HepG2 (cell line): ENCODE measurements around the gene NGEF. TPM values are rescaled to one million over a fixed set of nuclear protein-coding genes. Genes with fewer than 3 reads are reported as not detected.

ENCODE experiments used
- ATAC-seq: fragments of 200-7000 bp; cut with Tn5 transposase; 3 replicates; pipeline ENCODE4 v1.9.1; 2020; ENCODE audit warnings: mild to moderate bottlenecking, moderate library complexity
- BruUV-seq: library from RNA; stranded (reverse); fragments of 400-500 nt; replicated peaks from 2 replicates; lab custom pipeline; 2021; lab: Mats Ljungman, UMichigan
- CTCF ChIA-PET: fragments of 300-600 bp; formaldehyde crosslinking; extraction: SDS; loops from one replicate; lab custom pipeline; 2021; ENCODE audit warnings: low total read pairs, inconsistent platforms, low intra/inter-chr PET ratio; lab: Yijun Ruan, JAX
- POLR2A ChIA-PET: fragments of 350-600 bp; sonication (Branson Sonifier 250); formaldehyde crosslinking; loops from one replicate; lab custom pipeline; 2020; ENCODE audit warnings: antibody characterized with exemption, inconsistent platforms; lab: Yijun Ruan, JAX
- DNase-seq: peaks from one replicate; pipeline ENCODE4 v3.0.0-alpha.2; 2015; ENCODE audit warnings: low spot score
- FAIRE-seq: peaks from 3 replicates; lab custom pipeline; 2011; peaks lifted over from hg19 to GRCh38; lab: Jason Lieb, UNC
- H2AFZ ChIP-seq: one replicate; pipeline ENCODE4 v1.6.1; 2011; ENCODE audit warnings: low read length, inconsistent platforms
- H3K27ac ChIP-seq: fragments of 300-600 bp; 3 replicates; pipeline ENCODE4 v1.8.0; 2011; ENCODE audit warnings: mixed run types, mild to moderate bottlenecking, mixed read lengths, low read length, inconsistent platforms; ENCODE audit not compliant: insufficient read depth; ENCODE audit errors: extremely low read length
- H3K27me3 ChIP-seq, 2 experiments: fragments of 200-600 bp in 1 of 2; 2 replicates in 1 of 2; 3 replicates in 1 of 2; pipeline versions ENCODE4 v1.6.0 to v1.8.0; 2011; ENCODE audit warnings: low read length in 2 of 2, mild to moderate bottlenecking in 2 of 2, moderate library complexity in 2 of 2, inconsistent platforms in 1 of 2; ENCODE audit not compliant: insufficient read depth in 2 of 2, control insufficient read depth in 1 of 2
- H3K36me3 ChIP-seq, 2 experiments: fragments of 200-600 bp in 1 of 2; replicated peaks in 1 of 2; 2 replicates in 1 of 2; 3 replicates in 1 of 2; pipeline versions ENCODE4 v1.5.1 to v1.8.0; 2011; ENCODE audit warnings: low read length in 2 of 2, inconsistent platforms in 1 of 2; ENCODE audit not compliant: insufficient read depth in 2 of 2, control insufficient read depth in 1 of 2
- H3K4me1 ChIP-seq: 2 replicates; pipeline ENCODE4 v1.5.1; 2012; ENCODE audit warnings: low read length, inconsistent platforms; ENCODE audit not compliant: insufficient read depth
- H3K4me2 ChIP-seq: 2 replicates; pipeline ENCODE4 v1.6.0; 2011; ENCODE audit warnings: low read depth, low read length, inconsistent platforms
- H3K4me3 ChIP-seq, 3 experiments: fragments of 200-600 bp in 1 of 3; sonication (generic), shearing (Covaris generic) in 1 of 3; replicated peaks in 1 of 3; 2 replicates each; pipeline ENCODE4 v1.5.1; 2011 to 2016; ENCODE audit warnings: low read length in 3 of 3, inconsistent platforms in 2 of 3, low read depth in 2 of 3, mild to moderate bottlenecking in 2 of 3, control low read depth in 1 of 3, mixed read lengths in 1 of 3; ENCODE audit not compliant: insufficient read depth in 1 of 3
- H3K79me2 ChIP-seq: one replicate; pipeline ENCODE4 v1.6.1; 2011; ENCODE audit warnings: low read length, inconsistent platforms; ENCODE audit not compliant: insufficient read depth
- H3K9ac ChIP-seq: 2 replicates; pipeline ENCODE4 v1.6.0; 2011; ENCODE audit warnings: mild to moderate bottlenecking, low read depth, low read length, inconsistent platforms; ENCODE audit not compliant: insufficient read depth
- H3K9me3 ChIP-seq: 2 replicates; pipeline ENCODE4 v1.5.1; 2012; ENCODE audit warnings: mild to moderate bottlenecking, low read length
- H4K20me1 ChIP-seq: 2 replicates; pipeline ENCODE4 v1.6.0; 2011; ENCODE audit warnings: inconsistent platforms, mild to moderate bottlenecking, low read length, moderate library complexity; ENCODE audit not compliant: insufficient read depth
- CREB1 ChIP-seq, 2 experiments: fragments of 450-650 bp in 1 of 2; IDR thresholded peaks; 2 replicates each; pipeline ENCODE4 v1.6.1; 2016 to 2017; ENCODE audit warnings: control low read depth in 1 of 2, mild to moderate bottlenecking in 1 of 2, missing compliant biosample characterization in 1 of 2, missing genetic modification characterization in 1 of 2
- CTCF ChIP-seq: sonication (generic); formaldehyde crosslinking; IDR thresholded peaks from 2 replicates; pipeline ENCODE4 v1.5.0; 2020; ENCODE audit warnings: mild to moderate bottlenecking, missing genetic modification reagents, moderate library complexity
- RELA ChIP-seq: sonication (generic); formaldehyde crosslinking; IDR thresholded peaks from 2 replicates; pipeline ENCODE4 v1.4.0; 2020; ENCODE audit warnings: missing genetic modification reagents
- REPIN1 ChIP-seq: sonication (generic); formaldehyde crosslinking; IDR thresholded peaks from 2 replicates; pipeline ENCODE4 v1.8.0; 2022; ENCODE audit warnings: missing genetic modification reagents, low read depth, mild to moderate bottlenecking, borderline replicate concordance
- SRSF1 ChIP-seq: fragments of 200-400 bp; formaldehyde crosslinking; optimal IDR thresholded peaks from 2 replicates; pipeline ENCODE3; 2017; ENCODE audit warnings: mild to moderate bottlenecking, low read depth, low read length, moderate library complexity
- STAG1 ChIP-seq: sonication (generic); formaldehyde crosslinking; IDR thresholded peaks from 2 replicates; pipeline ENCODE4 v1.4.0; 2020; ENCODE audit warnings: missing genetic modification reagents
- ZMYM2 ChIP-seq: sonication (generic); formaldehyde crosslinking; IDR thresholded peaks from 2 replicates; pipeline ENCODE4 v1.8.0; 2022; ENCODE audit warnings: mild to moderate bottlenecking, missing genetic modification reagents
- WGBS: methylation state at CpG from one replicate; pipeline ENCODE4 v1.1.6; 2017; ENCODE audit warnings: low lambda C conversion rate; 5-methylcytosine and 5-hydroxymethylcytosine counted together
- in situ Hi-C: cut with HindIII; loops from 2 replicates; pipeline ENCODE4 v1.10.0; 2017; ENCODE audit warnings: low pct_unique_long_range_greater_than_20kb; ENCODE audit not compliant: extremely low pct_ligation_motif_present
- intact Hi-C: fragments of 100-400 bp; cut with micrococcal nuclease; formaldehyde crosslinking; loops from one replicate; pipeline ENCODE4 v1.10.0; 2022; ENCODE audit not compliant: unreplicated experiment
- polyA plus RNA-seq, 8 experiments: library from polyadenylated mRNA; depleted of rRNA in 3 of 8; stranded (reverse) in 7 of 8; unstranded in 1 of 8; fragments of >200 nt; fragmentation: Illumina TruSeq in 4 of 8; extraction: Trizol in 4 of 8; gene quantifications; 2 replicates each; pipeline versions ENCODE4 v1.2.1 to v1.2.3, GENCODE V29; 2011 to 2016; ENCODE audit warnings: low read depth in 4 of 8, missing spikeins in 1 of 8, mixed read lengths in 1 of 8; ENCODE audit not compliant: insufficient read depth in 1 of 8
- total RNA-seq, 5 experiments: library from RNA; depleted of rRNA; stranded (reverse); fragments of >200 nt; fragmentation: Illumina TruSeq; extraction: Trizol; gene quantifications; 2 replicates each; pipeline ENCODE4 v1.2.3, GENCODE V29; 2016; ENCODE audit warnings: low read depth in 1 of 5

NGEF gene
- total and polyA plus RNA-seq, 2 of the 13 experiments (the other 11 are each of a cell fraction or from before 2014, with no cell fraction given) = 14.4 to 36.9 TPM

DNA sequence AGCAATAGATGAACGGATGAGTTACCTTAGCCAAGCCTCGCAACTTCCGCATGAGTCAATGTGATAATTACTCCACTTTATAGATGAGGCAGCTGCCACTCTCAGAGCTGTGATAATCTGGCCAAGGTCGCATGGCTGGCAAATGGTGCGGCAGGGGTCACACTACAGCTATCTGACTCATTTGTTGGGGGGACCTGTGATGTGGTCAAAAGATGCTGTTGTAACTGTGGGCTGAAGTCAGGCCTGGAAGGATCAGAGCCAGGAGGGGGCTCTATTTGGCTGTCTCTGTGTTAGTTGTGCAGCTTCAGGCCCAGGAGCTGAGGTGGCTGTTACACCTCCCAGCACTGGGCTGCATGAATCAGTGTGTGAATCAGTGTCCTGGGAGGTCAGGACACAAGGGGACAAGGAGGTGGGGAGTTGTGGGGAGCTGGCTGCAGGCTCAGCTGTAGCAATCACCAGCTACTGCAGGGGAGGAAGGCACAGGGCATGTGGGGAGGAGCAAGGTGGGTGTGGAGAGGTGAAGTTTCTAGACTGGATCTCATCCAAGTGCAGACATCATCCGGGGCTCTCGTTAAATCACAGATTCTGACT, 33.1 kb downstream of the NGEF start:
- no peaks in the 10 kb centered on the region for H3K27me3 ChIP-seq
- peak; percentile 43 for FAIRE-seq
- POLR2A ChIA-PET = interaction anchor here (0.7 to 1.4 kb wide), 2 partner anchors 31 to 33 kb away, joined by 3 to 5 read pairs; partner anchors contain the start of gene NGEF
- in situ Hi-C loops (no loop called here), intact Hi-C loops (loop anchor here (5.0 kb wide), 1 partner anchor 72 kb away; no protein-coding TSS in a partner anchor)
- H3K36me3 ChIP-seq = peaks cover 2 to 3% of the 10 kb centered on the region in 2 experiments; a peak in 4 of 5 replicates
- H3K4me2 ChIP-seq = no peak overlapping the region
- CTCF ChIA-PET = no interaction called here
- no peak overlapping the region for H3K9ac ChIP-seq
- H3K79me2 ChIP-seq = no peaks in the 10 kb centered on the region
- H3K9me3 ChIP-seq = no peaks in the 10 kb centered on the region
- ATAC-seq = peak; percentile 48
- 88% methylated on average over 7 of the region's 7 CpGs for WGBS
- no peak overlapping the region for H3K4me3 ChIP-seq
- no peak overlapping the region for H2AFZ ChIP-seq
- DNase-seq = peak; percentile 27
- H3K4me1 ChIP-seq = no peaks in the 10 kb centered on the region
- no peak overlapping the region for H3K27ac ChIP-seq
- TF ChIP-seq RELA (CRISPR knock-in tag) (no peak), CREB1 (IDR thresholded peaks at IDR 0.05) (no peak), CREB1 (CRISPR knock-in tag; IDR thresholded peaks at IDR 0.05) (no peak), REPIN1 (CRISPR knock-in tag) (no peak), STAG1 (peak; percentile 54), ZMYM2 (CRISPR knock-in tag) (no peak), CTCF (CRISPR knock-in tag) (peak; percentile 36), SRSF1 (no peak)
- BruUV-seq = no TSS peak
- H4K20me1 ChIP-seq = no peaks in the 10 kb centered on the region
